ENCODE results near the gene ATRAID. TPM values are rescaled to one million over a fixed set of nuclear protein-coding genes. Genes with fewer than 3 reads are reported as not detected.

Gene ATRAID
- total and polyA plus RNA-seq, 4 donors: 44.9 to 77.5 (median 48.9) TPM

DNA sequence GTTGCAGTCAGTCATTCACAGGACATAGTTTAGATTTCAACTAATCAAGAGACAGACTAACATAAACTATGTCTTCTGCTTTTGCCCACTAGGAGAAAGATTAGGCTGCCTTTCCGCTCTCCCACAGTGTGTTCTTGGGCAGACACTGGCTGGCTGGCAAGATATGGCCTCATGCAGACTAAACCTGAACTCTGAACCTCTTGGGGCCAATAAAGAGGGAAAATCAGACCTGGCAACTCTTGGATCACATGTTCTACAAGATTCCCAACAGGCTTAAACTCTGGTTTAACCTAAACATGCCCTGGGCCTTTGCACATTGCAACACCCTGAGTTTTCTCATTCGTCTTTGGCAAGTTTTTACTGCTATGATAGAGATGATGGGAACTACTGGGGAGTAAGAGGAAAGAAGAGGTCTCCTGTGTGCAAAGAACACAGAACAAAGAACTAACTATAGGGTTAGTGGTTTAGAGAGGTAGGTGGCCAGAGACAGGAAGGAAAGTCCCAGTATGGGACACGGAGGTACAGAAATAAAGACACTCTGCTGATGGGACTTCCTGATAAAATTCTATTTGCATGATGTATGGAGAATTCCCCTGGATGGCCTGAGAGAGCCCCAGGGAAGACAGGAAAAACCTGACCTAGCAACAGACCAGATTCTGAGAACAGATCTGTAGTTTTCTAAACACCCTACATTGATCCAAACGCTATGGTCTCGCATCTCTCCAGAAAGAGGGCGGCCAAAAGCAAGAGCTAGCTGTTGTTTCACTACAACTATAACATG is 2.0 kb upstream of the ATRAID start (continued):
- TF ChIP-seq, protein P1, sequence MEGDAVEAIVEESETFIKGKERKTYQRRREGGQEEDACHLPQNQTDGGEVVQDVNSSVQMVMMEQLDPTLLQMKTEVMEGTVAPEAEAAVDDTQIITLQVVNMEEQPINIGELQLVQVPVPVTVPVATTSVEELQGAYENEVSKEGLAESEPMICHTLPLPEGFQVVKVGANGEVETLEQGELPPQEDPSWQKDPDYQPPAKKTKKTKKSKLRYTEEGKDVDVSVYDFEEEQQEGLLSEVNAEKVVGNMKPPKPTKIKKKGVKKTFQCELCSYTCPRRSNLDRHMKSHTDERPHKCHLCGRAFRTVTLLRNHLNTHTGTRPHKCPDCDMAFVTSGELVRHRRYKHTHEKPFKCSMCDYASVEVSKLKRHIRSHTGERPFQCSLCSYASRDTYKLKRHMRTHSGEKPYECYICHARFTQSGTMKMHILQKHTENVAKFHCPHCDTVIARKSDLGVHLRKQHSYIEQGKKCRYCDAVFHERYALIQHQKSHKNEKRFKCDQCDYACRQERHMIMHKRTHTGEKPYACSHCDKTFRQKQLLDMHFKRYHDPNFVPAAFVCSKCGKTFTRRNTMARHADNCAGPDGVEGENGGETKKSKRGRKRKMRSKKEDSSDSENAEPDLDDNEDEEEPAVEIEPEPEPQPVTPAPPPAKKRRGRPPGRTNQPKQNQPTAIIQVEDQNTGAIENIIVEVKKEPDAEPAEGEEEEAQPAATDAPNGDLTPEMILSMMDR (IDR thresholded peaks at IDR 0.05; ENCODE audit: low read depth, low read length, missing input control): no peak
- TF ChIP-seq RAD21 (IDR thresholded peaks at IDR 0.05): peak; percentile 10 to 33

DNA sequence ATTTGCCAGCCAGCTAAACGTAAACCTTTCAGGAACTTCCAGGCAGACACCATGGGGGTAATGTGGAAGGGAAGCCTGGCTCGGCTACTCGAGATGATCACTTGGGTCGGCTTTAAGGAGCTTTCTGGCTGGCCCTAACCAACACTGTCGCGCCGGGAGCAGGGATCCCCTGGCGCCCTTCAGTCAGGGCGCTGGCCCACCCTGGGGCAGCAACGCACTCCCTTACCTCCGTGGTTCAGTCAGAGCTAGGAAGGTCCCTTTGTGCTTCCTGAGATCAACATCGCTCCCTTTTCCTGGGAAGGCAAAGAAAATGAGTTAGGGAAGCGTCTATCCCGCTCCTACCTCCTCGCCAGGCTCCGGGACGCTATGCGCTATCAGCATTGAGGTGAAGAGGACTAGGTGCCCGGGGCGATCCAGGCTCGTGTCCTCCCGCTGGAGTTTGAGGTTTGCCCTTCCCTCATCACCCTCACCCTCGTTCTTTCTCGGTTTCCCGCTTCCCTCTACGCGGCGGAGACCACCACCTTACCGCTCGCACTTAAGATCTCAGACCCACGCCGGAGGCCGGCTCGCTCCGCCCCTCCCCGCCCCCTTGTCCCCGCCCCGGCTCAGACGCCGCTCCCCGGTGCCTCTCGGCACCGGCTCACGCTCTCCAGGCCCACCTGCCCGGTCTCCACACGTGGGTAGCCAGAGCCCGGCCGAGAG is 449 bp upstream of the ATRAID start:
- H3K27me3 ChIP-seq (ENCODE audit: control insufficient read depth in 4 of 4, insufficient read depth in 4 of 4, low read length in 3 of 4): no peaks in the 10 kb centered on the region
- no peak for DNase-seq (ENCODE audit: low spot score)
- WGBS: 7% methylated on average over 48 of the region's 48 CpGs
- H3K4me1 ChIP-seq (ENCODE audit: control insufficient read depth in 4 of 4, insufficient read depth in 4 of 4, low read length in 3 of 4): peaks cover 5 to 17% (median 9%) of the 10 kb centered on the region in 4 donors
- no peaks in the 10 kb centered on the region for H3K9me3 ChIP-seq (ENCODE audit: control insufficient read depth in 4 of 4, low read length in 3 of 4)
- H3K27ac ChIP-seq (ENCODE audit: low read depth in 1 of 2, low read length in 2 of 2): peak overlapping the region; percentile 97 to 98
- peak overlapping the region; percentile 34 to 51 for H3K9ac ChIP-seq (ENCODE audit: low read depth in 1 of 2, low read length in 2 of 2)
- TF ChIP-seq, protein P2, sequence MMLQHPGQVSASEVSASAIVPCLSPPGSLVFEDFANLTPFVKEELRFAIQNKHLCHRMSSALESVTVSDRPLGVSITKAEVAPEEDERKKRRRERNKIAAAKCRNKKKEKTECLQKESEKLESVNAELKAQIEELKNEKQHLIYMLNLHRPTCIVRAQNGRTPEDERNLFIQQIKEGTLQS (IDR thresholded peaks at IDR 0.05): no peak
- TF ChIP-seq NR2F2 (IDR thresholded peaks at IDR 0.05) (no peak), TAF1 (conservative IDR thresholded peaks at IDR 0.05) (no peak), JUND (IDR thresholded peaks at IDR 0.05) (no peak), YY1 (IDR thresholded peaks at IDR 0.05) (no peak), EGR1 (IDR thresholded peaks at IDR 0.05; ENCODE audit: low read depth in 2 of 2) (no peak), RXRA (IDR thresholded peaks at IDR 0.05) (no peak), FOXA2 (IDR thresholded peaks at IDR 0.05) (no peak), HNF4G (IDR thresholded peaks at IDR 0.05) (no peak), FOXA1 (IDR thresholded peaks at IDR 0.05) (no peak), RAD21 (IDR thresholded peaks at IDR 0.05) (no peak)
- TF ChIP-seq, protein P3, sequence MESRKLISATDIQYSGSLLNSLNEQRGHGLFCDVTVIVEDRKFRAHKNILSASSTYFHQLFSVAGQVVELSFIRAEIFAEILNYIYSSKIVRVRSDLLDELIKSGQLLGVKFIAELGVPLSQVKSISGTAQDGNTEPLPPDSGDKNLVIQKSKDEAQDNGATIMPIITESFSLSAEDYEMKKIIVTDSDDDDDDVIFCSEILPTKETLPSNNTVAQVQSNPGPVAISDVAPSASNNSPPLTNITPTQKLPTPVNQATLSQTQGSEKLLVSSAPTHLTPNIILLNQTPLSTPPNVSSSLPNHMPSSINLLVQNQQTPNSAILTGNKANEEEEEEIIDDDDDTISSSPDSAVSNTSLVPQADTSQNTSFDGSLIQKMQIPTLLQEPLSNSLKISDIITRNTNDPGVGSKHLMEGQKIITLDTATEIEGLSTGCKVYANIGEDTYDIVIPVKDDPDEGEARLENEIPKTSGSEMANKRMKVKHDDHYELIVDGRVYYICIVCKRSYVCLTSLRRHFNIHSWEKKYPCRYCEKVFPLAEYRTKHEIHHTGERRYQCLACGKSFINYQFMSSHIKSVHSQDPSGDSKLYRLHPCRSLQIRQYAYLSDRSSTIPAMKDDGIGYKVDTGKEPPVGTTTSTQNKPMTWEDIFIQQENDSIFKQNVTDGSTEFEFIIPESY (IDR thresholded peaks at IDR 0.05): no peak
- TF ChIP-seq, protein P4, sequence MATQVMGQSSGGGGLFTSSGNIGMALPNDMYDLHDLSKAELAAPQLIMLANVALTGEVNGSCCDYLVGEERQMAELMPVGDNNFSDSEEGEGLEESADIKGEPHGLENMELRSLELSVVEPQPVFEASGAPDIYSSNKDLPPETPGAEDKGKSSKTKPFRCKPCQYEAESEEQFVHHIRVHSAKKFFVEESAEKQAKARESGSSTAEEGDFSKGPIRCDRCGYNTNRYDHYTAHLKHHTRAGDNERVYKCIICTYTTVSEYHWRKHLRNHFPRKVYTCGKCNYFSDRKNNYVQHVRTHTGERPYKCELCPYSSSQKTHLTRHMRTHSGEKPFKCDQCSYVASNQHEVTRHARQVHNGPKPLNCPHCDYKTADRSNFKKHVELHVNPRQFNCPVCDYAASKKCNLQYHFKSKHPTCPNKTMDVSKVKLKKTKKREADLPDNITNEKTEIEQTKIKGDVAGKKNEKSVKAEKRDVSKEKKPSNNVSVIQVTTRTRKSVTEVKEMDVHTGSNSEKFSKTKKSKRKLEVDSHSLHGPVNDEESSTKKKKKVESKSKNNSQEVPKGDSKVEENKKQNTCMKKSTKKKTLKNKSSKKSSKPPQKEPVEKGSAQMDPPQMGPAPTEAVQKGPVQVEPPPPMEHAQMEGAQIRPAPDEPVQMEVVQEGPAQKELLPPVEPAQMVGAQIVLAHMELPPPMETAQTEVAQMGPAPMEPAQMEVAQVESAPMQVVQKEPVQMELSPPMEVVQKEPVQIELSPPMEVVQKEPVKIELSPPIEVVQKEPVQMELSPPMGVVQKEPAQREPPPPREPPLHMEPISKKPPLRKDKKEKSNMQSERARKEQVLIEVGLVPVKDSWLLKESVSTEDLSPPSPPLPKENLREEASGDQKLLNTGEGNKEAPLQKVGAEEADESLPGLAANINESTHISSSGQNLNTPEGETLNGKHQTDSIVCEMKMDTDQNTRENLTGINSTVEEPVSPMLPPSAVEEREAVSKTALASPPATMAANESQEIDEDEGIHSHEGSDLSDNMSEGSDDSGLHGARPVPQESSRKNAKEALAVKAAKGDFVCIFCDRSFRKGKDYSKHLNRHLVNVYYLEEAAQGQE (IDR thresholded peaks at IDR 0.05): no peak
- TF ChIP-seq, protein P5, sequence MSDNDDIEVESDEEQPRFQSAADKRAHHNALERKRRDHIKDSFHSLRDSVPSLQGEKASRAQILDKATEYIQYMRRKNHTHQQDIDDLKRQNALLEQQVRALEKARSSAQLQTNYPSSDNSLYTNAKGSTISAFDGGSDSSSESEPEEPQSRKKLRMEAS (IDR thresholded peaks at IDR 0.05): no peak
- peaks cover 6 to 30% (median 14%) of the 10 kb centered on the region in 4 donors for H3K36me3 ChIP-seq (ENCODE audit: control insufficient read depth in 4 of 4, insufficient read depth in 3 of 4, low read depth in 1 of 4, low read length in 3 of 4)
- peak overlapping the region; percentile 75 to 96 (median 83) for H3K4me3 ChIP-seq (ENCODE audit: low read depth in 1 of 3, low read length in 3 of 3)
